ENCODE data around the gene KCNH8. TPM values are rescaled to one million over a fixed set of nuclear protein-coding genes. Genes with fewer than 3 reads are reported as not detected.

The KCNH8 gene
- total RNA-seq, 1 donor = not detected

DNA sequence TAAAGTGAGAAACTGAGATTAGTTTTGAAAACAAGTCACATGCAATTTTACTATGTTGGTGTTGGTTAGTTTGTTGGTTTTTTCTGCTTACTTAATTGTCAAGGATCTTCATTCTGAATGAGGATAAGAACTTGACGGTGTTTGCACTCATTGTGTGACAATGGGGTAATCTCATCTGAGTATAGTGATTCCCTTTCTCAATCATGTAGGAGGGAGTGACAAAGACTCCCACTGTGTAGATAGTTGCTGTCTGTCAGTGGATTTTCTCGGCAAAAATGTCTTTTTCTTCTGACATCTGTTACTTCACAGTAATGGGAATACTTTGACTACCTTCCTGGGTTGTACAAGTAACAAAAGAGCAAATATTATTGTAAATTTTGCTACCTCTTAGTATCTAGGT, 23.5 kb downstream of the KCNH8 start:
- H3K4me2 ChIP-seq (ENCODE audit: insufficient read depth, low read length) = no peak overlapping the region
- H3K27ac ChIP-seq (ENCODE audit: low read depth, low read length) = no peak overlapping the region
- H3K9me3 ChIP-seq (ENCODE audit: low read depth, low read length) = no peaks in the 10 kb centered on the region
- no peak overlapping the region for H3K4me3 ChIP-seq (ENCODE audit: insufficient read depth, low read length)
- DNase-seq (ENCODE audit: insufficient read length, low spot score, missing footprints) = no peak
- H3K4me1 ChIP-seq (ENCODE audit: insufficient read depth, low read length) = no peaks in the 10 kb centered on the region
- TF ChIP-seq, protein P1, sequence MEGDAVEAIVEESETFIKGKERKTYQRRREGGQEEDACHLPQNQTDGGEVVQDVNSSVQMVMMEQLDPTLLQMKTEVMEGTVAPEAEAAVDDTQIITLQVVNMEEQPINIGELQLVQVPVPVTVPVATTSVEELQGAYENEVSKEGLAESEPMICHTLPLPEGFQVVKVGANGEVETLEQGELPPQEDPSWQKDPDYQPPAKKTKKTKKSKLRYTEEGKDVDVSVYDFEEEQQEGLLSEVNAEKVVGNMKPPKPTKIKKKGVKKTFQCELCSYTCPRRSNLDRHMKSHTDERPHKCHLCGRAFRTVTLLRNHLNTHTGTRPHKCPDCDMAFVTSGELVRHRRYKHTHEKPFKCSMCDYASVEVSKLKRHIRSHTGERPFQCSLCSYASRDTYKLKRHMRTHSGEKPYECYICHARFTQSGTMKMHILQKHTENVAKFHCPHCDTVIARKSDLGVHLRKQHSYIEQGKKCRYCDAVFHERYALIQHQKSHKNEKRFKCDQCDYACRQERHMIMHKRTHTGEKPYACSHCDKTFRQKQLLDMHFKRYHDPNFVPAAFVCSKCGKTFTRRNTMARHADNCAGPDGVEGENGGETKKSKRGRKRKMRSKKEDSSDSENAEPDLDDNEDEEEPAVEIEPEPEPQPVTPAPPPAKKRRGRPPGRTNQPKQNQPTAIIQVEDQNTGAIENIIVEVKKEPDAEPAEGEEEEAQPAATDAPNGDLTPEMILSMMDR (IDR thresholded peaks at IDR 0.05; ENCODE audit: extremely low read depth, low read depth, low read length) = no peak
- H3K79me2 ChIP-seq (ENCODE audit: insufficient read depth, low read length) = no peaks in the 10 kb centered on the region
- no peaks in the 10 kb centered on the region for H4K20me1 ChIP-seq (ENCODE audit: insufficient read depth, low read length)
- no peak overlapping the region for H2AFZ ChIP-seq (ENCODE audit: low read length)
- H3K27me3 ChIP-seq (ENCODE audit: insufficient read depth, low read length) = no peaks in the 10 kb centered on the region
- H3K36me3 ChIP-seq (ENCODE audit: insufficient read depth, low read length) = no peaks in the 10 kb centered on the region

DNA sequence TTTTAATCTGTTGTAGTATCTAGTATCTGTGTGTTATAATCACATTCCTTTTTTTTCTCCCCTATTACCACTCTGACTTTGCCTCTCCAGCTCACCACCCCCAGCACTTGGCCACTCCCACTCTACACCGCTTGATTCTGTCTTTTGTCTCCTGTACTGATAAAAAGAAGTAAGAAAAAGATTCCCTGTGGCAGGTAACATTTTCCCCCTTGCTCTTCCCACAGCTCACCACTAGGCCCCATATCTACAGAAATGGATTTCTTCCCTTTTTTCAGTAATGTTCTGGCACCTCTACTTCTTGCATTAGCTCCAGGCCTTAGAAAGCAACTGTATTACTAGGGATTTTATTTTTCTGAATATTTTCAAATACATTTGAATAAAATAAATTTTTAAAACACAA, 25.6 kb downstream of the KCNH8 start:
- Histone ChIP-seq H3K9me3 (ENCODE audit: low read depth, low read length) (no peaks in the 10 kb centered on the region), H3K79me2 (ENCODE audit: insufficient read depth, low read length) (no peaks in the 10 kb centered on the region), H3K4me3 (ENCODE audit: insufficient read depth, low read length) (no peak overlapping the region), H3K4me1 (ENCODE audit: insufficient read depth, low read length) (no peaks in the 10 kb centered on the region), H2AFZ (ENCODE audit: low read length) (no peak overlapping the region), H3K27ac (ENCODE audit: low read depth, low read length) (no peak overlapping the region), H3K27me3 (ENCODE audit: insufficient read depth, low read length) (no peaks in the 10 kb centered on the region), H3K36me3 (ENCODE audit: insufficient read depth, low read length) (no peaks in the 10 kb centered on the region), H4K20me1 (ENCODE audit: insufficient read depth, low read length) (no peaks in the 10 kb centered on the region), H3K4me2 (ENCODE audit: insufficient read depth, low read length) (no peak overlapping the region)
- no peak for DNase-seq (ENCODE audit: insufficient read length, low spot score, missing footprints)
- TF ChIP-seq, protein P1 (IDR thresholded peaks at IDR 0.05; ENCODE audit: extremely low read depth, low read depth, low read length) = no peak

DNA sequence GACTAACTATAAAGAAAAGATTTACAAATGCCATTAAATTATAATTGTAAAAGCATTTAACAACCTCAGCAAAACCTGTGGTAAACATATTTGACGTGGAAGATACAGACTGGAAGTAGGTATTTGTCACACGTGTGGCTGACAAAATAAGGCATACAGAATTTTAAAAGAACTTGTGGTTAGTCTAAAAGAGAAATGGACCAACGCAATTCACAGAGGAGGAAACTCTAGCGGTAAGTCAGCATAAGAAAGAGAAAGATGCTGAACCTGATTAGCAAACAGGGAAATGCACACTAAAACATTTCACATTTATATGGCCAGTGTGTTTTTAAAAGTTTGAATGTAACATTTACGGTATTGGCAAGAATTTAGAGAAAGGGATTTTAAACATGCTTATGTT, 35.3 kb downstream of the KCNH8 start:
- DNase-seq (ENCODE audit: insufficient read length, low spot score, missing footprints) = no peak

DNA sequence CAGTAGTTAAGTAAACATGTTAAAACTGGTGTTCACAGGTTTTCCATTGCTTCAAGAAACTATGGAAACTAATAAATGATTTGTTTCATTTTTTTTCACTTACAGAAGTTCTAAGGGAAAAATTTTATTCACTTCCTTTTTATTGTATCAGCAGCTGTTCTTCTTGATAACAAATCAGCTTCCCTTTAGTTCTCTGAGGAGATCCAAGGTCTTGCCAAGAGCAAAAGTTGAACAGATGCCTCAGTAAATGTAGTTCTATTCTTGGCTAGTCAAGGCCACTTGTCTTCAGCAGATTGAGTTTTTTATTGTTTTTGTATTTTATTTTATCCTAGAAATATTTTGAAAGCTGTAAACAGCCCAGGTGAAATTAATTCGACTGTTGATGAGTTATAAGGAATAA, 41.8 kb downstream of the KCNH8 start:
- Histone ChIP-seq H3K9me3 (ENCODE audit: low read depth, low read length) (no peaks in the 10 kb centered on the region), H4K20me1 (ENCODE audit: insufficient read depth, low read length) (no peaks in the 10 kb centered on the region), H3K27me3 (ENCODE audit: insufficient read depth, low read length) (no peaks in the 10 kb centered on the region), H3K4me1 (ENCODE audit: insufficient read depth, low read length) (no peaks in the 10 kb centered on the region), H3K4me3 (ENCODE audit: insufficient read depth, low read length) (no peak overlapping the region), H2AFZ (ENCODE audit: low read length) (no peak overlapping the region), H3K27ac (ENCODE audit: low read depth, low read length) (no peak overlapping the region), H3K79me2 (ENCODE audit: insufficient read depth, low read length) (no peaks in the 10 kb centered on the region), H3K36me3 (ENCODE audit: insufficient read depth, low read length) (no peaks in the 10 kb centered on the region), H3K4me2 (ENCODE audit: insufficient read depth, low read length) (no peak overlapping the region)
- TF ChIP-seq, protein P1 (IDR thresholded peaks at IDR 0.05; ENCODE audit: extremely low read depth, low read depth, low read length) = no peak
- no peak for DNase-seq (ENCODE audit: insufficient read length, low spot score, missing footprints)

More for the DNA sequence above, 35.3 kb downstream of the KCNH8 start:
- no peaks in the 10 kb centered on the region for H3K4me1 ChIP-seq (ENCODE audit: insufficient read depth, low read length)
- TF ChIP-seq, protein P1 (IDR thresholded peaks at IDR 0.05; ENCODE audit: extremely low read depth, low read depth, low read length) = no peak
- no peak overlapping the region for H3K27ac ChIP-seq (ENCODE audit: low read depth, low read length)
- no peaks in the 10 kb centered on the region for H3K27me3 ChIP-seq (ENCODE audit: insufficient read depth, low read length)
- H3K79me2 ChIP-seq (ENCODE audit: insufficient read depth, low read length) = no peaks in the 10 kb centered on the region
- H3K4me3 ChIP-seq (ENCODE audit: insufficient read depth, low read length) = no peak overlapping the region
- no peak overlapping the region for H3K4me2 ChIP-seq (ENCODE audit: insufficient read depth, low read length)
- H4K20me1 ChIP-seq (ENCODE audit: insufficient read depth, low read length) = no peaks in the 10 kb centered on the region
- no peaks in the 10 kb centered on the region for H3K36me3 ChIP-seq (ENCODE audit: insufficient read depth, low read length)
- no peaks in the 10 kb centered on the region for H3K9me3 ChIP-seq (ENCODE audit: low read depth, low read length)
- no peak overlapping the region for H2AFZ ChIP-seq (ENCODE audit: low read length)

All from osteoblast (primary cell).